Melanocyte of skin (primary cell): ENCODE measurements around the gene ALX1. TPM values are rescaled to one million over a fixed set of nuclear protein-coding genes. Genes with fewer than 3 reads are reported as not detected.

ENCODE experiments used
- total RNA-seq, 2 donors: library from RNA; depleted of rRNA; stranded (reverse); fragments of >200 nt; gene quantifications; 2 replicates each; pipeline ENCODE4 v1.2.3, GENCODE V29; 2012

The ALX1 gene
- total RNA-seq: 10 to 100 TPM; 39.0 to 48.9 TPM

DNA sequence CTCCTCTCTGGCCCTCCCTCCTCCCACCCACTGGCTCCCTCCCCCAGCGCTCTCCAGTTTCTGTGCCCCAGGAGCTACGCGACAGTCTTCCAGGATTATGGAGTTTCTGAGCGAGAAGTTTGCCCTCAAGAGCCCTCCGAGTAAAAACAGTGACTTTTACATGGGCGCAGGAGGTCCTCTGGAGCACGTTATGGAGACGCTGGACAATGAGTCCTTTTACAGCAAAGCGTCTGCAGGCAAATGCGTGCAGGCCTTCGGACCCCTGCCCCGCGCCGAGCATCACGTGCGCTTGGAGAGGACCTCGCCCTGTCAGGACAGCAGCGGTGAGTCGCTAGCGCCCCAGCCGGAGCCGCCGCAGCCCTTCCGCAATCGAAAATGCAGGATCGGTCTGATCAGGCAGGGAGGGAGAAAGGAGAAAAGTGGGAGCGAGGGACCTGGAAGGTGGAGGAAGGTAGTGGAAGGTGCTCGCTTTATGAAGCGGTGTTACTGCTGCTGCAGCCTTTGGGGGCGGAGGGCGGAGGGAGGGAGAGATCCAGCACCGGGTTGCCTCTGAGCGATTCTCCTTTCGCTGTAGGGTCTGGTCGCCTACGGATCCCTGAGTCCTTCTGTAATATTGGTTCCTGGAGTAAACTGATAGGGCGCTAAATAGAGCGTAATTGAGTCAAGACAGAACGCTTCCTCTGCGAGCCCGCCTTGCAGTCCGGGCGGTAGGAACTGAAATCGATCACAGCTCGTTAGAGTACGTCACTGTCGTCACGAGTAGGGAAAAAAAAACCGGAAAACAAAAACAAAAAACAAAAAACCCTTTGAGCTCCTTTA, at the start of gene ALX1:
TSS of gene ALX1 (plus strand) at position 56 of the 819 bp plus-strand sequence. CDS start at position 98, 42 bp downstream.

Other genes starting within 250 kb of the ALX1 start
- under 1 TPM; 0.33 to 0.34 TPM for gene TSPAN19, start 243.9 kb upstream of the ALX1 start, total RNA-seq
- gene LRRIQ1, start 243.9 kb upstream of the ALX1 start, total RNA-seq: under 1 TPM; 0.67 to 0.69 TPM